Heart left ventricle (tissue), 13 donors: ENCODE results near the gene MXD1.

Source experiments
- POLR2A ChIP-seq, 2 donors: fragments of 450-650 bp; IDR thresholded peaks; one replicate each; pipeline ENCODE4 v1.6.1; 2017; ENCODE audit warnings: antibody characterized with exemption in 2 of 2, mild to moderate bottlenecking in 2 of 2, moderate library complexity in 2 of 2
- TF ChIP-seq, protein P1 (sequence below), 12 donors: fragments of 200-600 bp; sonication (generic) in 4 of 12; IDR thresholded peaks; one replicate each; pipeline versions ENCODE4 v1.5.0 to v1.8.0; 2018 to 2022; ENCODE audit warnings: antibody characterized with exemption in 12 of 12, mild to moderate bottlenecking in 5 of 12
- donor health status: ischemic (EF 13 %, LVEDD 7.1; RV severe dilation, severe dysfunction).
- donor health status: DM: no; HTN: yes; CAD: no.
- donor health status: DM: no; HTN: no; CAD: no.
- donor health status: ischemic (EF 25% LVEDD 6.9; RV normal size, moderate dysfunction).
- donor health status: ischemic (EF 25% LVEDD 5.7; RV mildly dilated, moderate dysfunction).
- donor health status: ischemic (EF 35%, LVEDD 5.7; RV mildly dilated, moderate dysfunction).
- donor health status: nonischemic (EF 11% LVEDD 7.7; RV severe dilation, severe dysfunction).
- donor health status: DM: yes; HTN: yes; CAD: no.
- donor health status: PGD.
- donor health status: ischemic (EF 29% LVEDD 5.4; RV normal size, mild dysfunction).
- donor health status: nonischemic (EF 23%, LVEDD 6.1; RV moderate dilation, normal function).

DNA sequence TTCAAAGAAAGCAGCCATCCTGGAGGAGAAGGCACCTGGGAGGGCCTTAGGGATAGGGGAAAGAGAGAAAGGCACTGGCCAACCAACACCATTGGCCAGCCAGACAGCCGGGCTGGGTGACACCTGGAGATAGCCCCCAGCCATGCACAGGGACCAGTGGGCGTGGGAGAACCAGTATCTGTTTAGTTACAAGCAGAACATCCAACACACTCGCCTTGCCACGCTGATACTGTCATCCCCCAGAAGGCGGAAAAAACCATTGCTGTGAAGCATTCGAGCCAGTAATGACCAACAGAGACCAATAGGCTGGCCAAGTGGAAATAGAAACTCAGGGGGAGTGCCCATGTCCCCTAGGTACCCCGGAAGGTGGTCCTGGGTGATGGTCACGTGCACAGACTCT, 31.0 kb downstream of the MXD1 start:
- TF ChIP-seq, protein P1, sequence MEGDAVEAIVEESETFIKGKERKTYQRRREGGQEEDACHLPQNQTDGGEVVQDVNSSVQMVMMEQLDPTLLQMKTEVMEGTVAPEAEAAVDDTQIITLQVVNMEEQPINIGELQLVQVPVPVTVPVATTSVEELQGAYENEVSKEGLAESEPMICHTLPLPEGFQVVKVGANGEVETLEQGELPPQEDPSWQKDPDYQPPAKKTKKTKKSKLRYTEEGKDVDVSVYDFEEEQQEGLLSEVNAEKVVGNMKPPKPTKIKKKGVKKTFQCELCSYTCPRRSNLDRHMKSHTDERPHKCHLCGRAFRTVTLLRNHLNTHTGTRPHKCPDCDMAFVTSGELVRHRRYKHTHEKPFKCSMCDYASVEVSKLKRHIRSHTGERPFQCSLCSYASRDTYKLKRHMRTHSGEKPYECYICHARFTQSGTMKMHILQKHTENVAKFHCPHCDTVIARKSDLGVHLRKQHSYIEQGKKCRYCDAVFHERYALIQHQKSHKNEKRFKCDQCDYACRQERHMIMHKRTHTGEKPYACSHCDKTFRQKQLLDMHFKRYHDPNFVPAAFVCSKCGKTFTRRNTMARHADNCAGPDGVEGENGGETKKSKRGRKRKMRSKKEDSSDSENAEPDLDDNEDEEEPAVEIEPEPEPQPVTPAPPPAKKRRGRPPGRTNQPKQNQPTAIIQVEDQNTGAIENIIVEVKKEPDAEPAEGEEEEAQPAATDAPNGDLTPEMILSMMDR (IDR thresholded peaks at IDR 0.05): no peak
- no peak for TF ChIP-seq POLR2A (IDR thresholded peaks at IDR 0.05)
